ENCODE measurements around the gene PPP1R14C. TPM values are rescaled to one million over a fixed set of nuclear protein-coding genes. Genes with fewer than 3 reads are reported as not detected.
"Not testable (repeated sequence)": the region's sequence is repeated elsewhere in the genome, so short reads cannot be mapped to it uniquely, and the experiment has no call there.

The PPP1R14C gene
- total RNA-seq, 1 donor from 2014 or later, result not detected

DNA sequence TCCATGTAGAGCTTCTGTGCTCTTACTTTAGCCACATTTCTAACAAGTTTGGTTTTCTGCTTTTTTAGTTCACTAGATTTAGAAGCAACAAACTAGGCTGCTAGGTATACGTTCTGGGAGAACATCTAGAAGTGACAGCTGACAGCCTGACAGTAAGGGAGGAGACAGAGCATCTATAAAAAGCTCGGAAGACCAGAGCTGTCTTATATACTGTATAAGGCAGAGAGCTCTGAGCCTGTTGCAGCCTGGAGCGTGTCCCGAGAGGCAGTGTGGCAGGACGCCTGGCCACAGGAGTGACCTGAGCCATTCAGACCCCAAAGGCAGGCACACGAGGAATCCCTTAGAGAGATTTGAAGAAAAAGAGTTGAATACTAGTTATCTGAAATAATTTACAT lies 24.6 kb downstream of the PPP1R14C start:
- DNase-seq (ENCODE audit: low read depth, low spot score), result no peak

DNA sequence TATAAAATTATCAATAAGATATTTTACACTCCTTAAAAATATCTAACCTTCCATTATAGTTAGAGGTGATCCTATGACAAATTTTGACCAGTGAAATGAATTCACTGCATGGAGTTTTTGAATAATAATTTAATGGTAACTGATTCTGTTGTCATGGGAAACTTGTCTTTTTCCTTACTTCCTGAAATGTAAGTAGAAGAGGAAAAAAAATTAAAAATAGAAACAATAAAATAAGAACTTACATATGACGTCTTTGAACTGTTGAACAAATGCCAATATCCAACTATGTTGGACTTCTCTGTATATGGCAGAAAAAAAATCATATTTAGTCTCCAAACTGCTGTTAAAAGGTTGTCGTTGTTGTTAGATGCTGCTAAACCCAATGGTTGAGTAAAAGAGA lies 26.3 kb downstream of the PPP1R14C start:
- DNase-seq (ENCODE audit: low read depth, low spot score), result no peak

DNA sequence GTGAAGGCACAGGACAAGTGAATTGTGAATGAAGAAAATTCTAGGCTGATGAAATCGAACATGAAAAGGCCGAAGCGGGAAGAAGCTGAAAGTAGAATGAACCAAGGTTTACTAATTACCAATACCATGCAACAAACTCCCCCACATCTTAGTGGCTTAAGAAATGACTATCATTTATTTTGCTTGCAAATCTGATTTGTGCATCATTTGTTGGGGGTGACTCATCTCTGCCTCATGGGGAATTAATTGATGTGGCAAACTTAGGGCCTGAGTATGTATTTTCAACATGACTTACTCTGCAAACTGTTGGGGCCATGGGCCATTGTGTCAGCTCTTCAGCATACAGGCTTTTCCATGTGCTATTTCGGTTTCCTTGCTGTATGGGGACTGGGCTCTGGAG lies 26.8 kb downstream of the PPP1R14C start:
- no peak for DNase-seq (ENCODE audit: low read depth, low spot score)

DNA sequence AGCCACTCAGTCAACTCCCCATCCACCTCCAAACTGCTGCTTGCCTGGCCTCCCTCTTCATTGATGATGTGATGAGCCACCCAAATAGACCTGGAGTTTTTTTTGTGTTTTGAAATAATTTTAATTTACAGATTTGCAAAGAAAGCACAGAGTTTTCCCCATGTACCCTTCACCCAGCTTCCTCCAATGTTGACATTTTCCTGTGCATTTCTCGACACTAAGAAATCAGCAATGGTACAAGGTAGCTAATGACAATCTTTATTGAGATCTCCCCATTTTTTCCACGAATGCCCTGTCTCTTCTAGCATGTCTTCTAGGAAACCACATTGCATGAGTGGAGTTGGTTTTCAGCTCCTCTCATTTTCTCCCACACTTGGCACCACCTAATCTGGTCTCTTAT lies 30.1 kb downstream of the PPP1R14C start:
- no peak for DNase-seq (ENCODE audit: low read depth, low spot score)

DNA sequence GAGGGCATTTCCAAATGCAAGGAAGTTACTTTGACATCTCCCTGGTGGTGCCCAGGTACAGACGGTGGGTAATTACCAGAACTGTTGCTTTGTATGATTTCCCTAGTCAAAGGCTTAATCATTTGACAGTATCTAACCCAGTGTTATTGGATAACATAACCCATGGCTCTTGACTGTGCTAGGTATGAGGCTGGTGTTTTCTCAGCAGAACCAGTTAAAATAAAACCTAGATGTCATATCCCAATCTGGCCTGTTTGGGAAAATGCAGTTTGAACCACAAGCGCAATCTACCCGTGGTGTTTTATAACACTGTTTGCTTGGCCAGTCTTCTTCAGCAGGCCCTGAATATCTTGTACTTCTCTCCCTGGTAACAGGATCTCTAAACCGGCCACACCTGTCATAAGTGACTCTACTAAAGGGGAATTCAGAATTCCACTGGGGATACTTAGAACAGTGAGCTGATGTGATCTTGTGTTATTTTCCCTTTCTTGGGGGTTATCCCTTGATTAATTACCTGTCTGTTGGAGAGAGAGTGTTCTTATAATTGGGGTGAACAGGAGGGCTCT lies 32.8 kb downstream of the PPP1R14C start:
- DNase-seq (ENCODE audit: low read depth, low spot score), result no peak

DNA sequence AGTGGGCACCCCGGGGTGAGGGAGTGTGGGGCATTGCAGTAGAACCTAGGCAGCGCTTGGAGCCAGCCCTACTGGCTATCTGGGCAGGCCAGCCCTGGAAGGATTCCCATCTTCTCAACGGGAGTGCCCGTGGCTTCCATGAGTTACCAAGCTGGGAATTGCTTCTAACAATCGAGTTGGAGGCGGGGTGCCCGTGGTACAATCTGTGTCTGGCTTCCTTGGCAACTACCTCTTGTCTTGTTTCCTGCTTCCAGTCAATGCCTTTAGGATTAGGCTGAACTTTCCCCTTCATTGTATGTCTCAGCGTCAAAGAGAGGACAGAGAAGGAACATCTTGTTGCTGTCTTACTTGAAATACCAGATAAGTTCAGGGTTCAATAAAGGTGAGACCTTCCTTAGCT lies 33.3 kb downstream of the PPP1R14C start:
- DNase-seq (ENCODE audit: low read depth, low spot score), result no peak

DNA sequence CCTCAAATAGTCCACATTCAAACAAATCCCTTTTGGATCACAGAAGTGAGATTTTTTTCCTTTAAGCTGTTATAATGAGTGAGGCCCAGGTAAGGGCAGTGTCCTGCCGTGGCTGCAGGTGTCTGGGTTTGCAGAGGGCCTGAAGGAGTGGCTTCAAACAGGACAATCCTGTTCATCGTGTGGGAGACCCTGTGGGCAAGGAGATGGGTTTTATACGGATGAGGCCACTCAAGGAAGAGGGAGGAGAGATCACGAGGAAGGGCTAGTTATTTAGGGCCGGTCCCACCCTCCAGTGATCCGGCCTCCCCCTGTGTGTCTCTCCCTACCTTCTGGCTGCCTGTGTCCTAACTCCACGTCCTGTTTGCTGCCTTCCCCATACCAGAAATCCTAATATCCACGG lies 33.8 kb downstream of the PPP1R14C start:
- DNase-seq (ENCODE audit: low read depth, low spot score), result no peak

DNA sequence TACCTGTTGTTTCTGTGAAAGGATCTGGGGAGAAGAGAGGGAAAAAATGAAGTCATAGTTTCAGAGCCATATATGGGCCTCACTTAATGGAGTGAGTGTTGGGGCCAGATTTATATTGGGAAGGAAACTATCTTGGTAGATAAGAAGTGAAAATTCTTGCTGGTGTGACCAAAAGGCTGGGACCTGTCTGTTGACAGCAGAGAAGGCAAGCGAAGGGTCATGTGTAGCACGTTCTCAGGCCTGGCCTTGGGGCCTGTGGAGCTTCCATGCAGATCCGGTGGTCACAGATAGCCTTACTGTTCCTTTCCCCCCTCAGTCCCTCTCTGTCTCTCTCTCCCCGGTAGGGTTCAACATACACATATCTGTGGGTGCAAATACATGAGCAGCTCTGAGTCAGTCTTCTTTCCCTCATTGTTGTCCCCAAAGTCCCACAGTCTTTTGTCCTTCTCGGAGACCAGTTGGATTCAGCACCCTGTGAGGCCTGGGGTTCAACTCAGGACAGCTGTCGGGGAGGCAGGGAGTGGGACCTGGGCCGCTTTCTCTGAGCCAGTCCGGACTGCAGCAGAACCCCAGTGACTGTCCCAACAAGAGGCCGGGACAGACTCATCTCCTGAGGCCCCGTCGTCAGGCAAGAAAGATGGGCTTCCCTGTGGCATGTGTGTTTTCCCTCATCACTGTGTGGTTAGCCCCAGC lies 34.6 kb downstream of the PPP1R14C start:
- no peak for DNase-seq (ENCODE audit: low read depth, low spot score)

DNA sequence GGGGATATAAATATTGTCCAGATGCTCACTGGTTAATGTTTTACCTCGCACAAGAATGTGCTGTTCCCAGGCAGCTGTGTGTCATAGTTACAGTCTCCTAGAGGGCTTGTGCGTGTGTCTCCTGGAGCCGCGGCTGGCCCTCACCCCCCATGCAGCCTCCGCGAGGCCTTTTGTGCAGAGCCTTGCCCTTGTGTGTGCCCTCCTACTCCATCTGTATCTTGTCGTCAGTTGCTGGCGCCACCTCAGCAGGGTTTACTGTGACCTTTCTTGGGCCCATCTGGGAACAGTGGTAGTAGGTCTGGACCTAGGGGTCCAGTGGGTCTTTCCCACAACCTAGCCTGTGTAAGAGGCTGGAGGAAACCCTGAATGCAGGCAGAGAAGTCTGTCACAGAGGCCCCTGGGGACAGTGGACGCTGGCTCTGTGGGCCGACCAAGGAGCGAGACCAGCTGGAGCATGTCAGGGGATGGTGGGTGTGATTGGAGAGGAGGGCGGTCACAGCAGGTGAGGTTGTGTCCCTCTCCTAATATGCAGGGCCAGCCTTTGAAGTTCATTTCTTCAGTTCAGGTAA lies 35.2 kb downstream of the PPP1R14C start:
- DNase-seq (ENCODE audit: low read depth, low spot score), result no peak

DNA sequence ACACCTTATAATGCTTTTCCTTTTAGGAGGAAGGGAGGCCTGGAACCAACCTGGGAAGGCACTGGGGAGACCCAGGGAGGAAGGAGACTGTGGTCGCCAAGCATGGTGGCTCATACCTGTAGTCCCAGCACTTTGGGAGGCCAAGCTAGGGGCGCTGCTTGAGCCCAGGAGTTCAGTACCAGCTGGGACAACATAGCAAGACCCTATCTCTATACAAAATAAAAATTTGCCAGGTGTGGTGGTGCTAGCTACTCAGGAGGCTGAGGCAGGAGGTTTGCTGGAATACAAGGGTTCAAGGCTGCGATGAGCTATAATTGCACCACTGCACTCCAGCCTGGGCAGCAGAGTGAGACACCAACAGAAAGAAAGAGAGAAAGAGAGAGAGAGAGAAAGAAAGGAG lies 36.2 kb downstream of the PPP1R14C start:
- DNase-seq (ENCODE audit: low read depth, low spot score), result no peak

DNA sequence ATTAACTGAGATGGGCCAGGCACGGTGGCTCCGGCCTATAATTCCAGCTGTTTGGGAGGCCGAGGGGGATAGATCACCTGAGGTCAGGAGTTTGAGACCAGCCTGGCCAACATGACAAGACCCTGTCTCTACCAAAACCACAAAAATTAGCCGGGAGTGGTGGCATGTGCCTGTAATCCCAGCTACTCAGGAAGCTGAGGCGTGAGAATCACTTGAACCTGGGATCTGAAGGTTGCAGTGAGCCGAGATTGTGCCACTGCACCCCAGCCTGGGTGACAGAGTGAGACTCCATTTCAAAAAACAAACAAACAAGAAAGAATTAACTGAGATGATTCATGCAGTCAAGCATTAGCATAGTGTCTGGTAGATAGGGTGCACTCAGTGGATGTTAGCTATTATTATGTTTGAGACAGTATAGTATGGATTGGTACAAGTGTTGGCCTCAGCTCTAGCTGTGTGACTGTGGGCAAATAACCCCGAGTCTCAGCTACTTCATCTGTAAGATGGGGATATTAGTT lies 37.1 kb downstream of the PPP1R14C start:
- not testable (repeated sequence) for DNase-seq (ENCODE audit: low read depth, low spot score)

DNA sequence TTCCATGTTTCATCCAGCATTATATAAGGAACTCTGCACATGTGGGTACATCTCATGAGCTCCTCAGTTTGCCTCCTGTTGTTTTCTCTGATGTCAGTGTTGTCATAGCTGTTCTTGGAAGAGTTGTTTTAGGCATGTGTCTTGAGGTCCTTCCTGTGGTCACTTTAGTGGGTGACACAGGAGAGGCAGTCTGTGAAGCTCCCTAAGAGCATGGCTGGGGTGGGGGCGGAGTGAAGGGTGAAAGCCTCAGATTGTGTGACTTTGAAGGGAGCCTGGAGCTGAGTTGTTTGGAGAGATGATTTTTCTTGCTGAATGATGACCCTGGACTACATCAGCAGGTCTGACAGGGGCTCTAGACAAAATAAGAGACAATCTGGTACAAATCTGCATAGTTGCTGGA lies 37.7 kb downstream of the PPP1R14C start:
- no peak for DNase-seq (ENCODE audit: low read depth, low spot score)

DNA sequence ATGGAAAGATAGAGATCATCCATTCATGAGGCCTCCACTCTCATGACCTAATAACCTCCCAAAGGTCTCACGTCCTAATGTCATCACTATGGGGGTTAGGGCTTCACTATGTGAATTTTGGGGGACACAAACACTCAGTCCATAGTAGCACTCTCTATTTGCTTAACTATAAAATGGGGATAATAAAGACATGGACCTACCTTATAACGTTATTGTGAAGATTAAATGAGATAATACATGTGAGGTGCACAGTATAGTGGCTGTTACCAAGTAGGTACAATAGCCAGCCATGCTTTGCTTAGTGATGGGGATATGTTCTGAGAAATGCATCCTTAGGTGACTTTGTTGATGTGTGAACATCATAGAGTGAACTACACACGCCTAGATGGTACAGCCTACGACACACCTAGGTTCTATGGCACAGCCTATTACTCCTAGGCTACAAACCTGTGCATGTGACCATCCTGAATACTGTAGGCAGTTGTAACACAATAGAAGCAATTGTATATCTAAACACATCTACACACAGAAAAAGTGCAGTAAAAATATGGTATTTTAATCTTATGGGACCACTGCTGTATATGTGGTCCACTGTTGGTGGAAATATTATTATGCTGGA lies 39.7 kb downstream of the PPP1R14C start:
- DNase-seq (ENCODE audit: low read depth, low spot score), result no peak

DNA sequence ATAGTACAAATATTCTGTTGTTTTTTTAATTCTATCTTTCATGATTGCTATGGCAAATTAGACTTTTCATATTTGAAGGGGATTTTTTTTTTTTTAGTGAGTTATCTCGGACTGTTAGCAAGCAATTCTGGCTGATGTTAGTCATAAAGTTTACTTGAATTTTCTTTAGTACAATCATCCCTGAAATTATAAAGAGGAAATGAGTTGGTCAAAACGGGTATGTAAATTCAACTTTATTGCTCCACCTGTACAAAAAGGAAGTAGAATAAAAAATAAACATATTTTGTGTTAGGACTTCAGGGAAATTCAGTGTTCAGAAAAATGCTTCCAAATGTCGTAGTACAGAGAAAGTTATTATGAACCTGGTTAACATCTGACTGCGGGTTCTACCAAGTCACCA lies 40.3 kb downstream of the PPP1R14C start:
- DNase-seq (ENCODE audit: low read depth, low spot score), result no peak

DNA sequence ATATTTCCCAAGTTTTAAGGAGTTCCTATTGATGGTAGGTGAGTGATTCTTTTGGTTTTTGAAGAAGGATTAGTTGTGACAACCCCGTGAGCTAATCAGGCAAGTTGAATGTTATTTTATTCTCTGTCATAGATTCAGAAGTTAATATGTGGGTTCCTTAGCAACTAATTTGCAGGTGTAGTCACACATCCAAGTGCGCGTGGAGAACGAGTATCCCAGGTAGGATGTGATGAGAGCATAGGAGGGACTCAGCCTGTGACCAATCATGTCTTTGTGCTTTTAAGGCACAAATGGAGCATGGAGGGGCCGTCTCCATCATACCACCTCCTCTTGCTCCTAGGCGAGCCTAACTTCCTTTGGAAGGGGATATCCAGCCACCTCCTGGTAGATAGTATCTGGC lies 41.1 kb downstream of the PPP1R14C start:
- no peak for DNase-seq (ENCODE audit: low read depth, low spot score)

DNA sequence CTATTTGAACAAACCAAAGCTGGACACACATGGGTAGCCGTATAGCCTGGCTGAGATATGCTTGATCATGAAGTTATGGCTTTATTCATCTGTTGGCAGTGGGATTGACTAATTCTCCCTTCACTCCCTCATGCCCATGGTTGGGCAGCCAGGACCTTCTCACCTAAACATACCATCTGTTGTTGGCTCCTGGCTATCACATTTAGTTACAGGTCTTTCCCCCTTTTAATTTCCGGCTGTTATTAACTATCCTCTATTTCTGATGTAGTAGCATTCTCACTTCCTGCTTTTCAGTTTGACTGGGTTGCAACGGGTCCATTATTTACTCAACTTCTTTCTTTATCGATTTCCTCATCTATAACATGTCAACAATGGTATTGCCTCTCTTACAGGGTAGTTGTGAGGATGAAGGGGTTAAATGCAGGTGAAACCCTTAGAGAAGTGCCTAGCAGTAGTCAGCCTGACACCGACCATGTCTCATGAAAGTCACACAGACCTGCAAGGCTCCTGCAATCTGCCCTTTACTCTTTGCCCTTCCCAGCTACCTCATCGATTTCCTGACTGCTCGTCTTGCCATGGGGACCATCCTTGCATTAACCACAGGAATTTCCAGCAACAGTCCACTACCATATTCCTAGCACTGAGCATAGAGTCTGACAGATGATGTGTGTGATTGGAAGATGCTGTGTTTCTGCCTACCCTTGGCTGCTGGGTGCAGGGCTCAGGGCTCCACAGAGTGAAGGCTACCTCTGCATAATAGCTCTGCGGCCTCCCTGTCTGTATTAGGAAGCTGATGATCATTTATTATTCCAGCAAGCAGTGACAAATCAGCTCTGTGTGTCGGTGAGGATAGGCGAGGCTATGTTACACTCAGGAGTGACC lies 42.2 kb downstream of the PPP1R14C start:
- no peak for DNase-seq (ENCODE audit: low read depth, low spot score)

DNA sequence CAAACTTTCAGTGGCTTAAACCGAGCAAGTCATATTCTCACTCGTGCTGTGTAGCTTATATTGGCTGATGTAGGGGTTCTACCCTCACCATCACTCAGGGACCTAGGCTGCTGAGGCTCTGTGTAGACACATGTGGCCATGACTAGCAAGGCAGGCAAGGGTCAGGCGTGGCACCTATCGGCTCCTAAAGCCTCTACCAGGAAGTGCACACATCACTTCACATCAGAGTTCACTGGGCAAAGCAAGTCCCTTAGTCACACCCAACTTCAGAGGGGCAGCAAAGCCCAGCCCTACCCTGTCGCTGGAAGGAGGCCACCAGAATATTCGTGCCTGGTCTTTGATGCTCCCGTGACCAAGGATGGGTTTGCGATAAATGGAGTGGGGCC lies 42.9 kb downstream of the PPP1R14C start:
- DNase-seq (ENCODE audit: low read depth, low spot score), result no peak

DNA sequence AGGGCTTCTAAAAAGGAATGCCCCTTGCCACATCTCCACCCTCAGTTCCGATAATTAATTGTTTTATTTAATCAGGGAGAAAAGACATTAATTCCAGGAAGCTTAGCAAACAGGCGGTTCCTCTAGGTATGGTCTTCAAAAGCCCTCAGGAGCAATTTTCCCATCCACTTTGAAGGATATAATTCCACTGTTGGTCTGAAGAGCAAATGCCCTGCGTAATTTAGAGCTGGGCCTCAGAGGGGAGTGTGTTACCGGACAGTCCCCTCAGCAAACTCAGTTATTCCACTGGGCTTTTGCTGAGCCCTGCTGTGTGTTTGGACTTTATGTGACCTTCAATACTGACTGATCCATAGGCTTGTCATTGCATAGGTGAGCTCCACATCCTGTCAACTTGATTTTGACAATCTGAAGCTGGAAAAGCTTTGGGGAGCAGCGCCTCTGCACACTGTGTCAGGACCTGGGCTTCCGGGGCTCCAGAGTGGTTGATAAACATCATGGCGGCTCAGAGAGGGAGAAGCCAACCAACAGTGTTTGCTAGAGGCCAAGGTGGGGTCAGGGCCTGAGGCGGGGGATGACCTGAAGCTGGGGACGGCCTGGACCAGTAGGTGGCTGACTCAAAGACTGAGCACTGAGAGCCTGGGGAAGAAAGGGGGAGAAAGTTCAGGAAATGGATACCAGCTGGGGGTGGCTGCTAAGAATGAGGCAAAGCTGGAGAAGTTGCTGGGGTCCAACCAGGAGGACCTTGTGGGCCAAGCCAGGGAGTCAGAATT lies 43.5 kb downstream of the PPP1R14C start:
- no peak for DNase-seq (ENCODE audit: low read depth, low spot score)

DNA sequence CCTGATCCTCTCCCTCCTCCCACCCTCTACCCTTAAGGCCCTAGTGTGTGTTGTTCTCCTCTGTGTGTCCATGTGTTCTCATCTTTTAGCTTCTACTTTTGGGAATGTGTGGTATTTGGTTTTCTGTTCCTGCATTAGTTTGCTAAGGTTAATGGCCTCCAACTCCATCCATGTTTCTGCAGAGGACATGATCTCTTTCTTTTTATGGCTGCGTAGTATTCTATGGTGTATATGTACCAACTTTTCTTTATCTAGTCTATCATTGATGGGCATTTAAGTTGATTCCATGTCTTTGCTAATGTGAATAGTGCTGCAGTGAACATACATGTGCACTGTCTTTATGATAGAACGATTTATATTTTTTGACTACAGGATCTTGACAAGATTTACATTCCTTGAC lies 44.6 kb downstream of the PPP1R14C start:
- not testable (repeated sequence) for DNase-seq (ENCODE audit: low read depth, low spot score)

DNA sequence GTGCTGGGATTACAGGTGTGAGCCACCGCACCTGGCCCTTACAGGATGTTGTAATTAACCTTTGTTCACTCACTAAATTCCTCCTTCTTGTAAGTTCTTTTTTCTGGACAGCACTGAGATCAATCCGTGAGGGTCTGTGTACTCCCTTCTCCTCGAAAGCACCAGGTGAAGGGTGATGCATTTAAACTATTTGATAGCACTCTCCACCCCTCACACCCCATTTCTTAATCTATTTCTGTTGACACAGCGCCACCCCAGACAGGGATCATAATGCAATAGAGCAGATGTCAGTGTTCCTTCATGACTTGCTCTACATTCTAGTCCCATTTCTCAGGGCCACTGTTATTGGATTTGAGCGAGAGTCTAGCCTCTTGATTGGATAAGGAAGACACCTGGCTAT lies 46.3 kb downstream of the PPP1R14C start:
- no peak for DNase-seq (ENCODE audit: low read depth, low spot score)

DNA sequence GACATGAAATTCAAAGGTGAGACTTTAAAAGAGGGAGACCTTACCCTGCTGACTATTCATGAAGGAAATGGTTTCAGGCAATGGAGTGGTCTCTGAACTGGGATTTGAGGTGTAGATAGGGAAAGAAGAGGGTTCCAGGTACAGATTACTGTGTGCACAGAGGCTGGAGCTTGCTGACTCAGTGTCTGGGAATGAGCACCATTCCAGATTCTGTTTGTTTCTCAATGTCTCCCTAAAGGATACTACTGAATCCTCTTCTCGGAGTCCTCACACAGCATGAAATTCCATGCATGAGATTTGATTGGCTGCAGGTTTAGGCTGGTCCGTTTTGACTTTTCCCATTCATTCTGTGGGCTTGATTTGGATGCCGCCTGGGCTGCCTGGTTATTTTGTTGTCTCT lies 49.0 kb downstream of the PPP1R14C start:
- DNase-seq (ENCODE audit: low read depth, low spot score), result no peak
